Neural cell (in vitro differentiated cells): ENCODE results near the gene CD300A. TPM values are rescaled to one million over a fixed set of nuclear protein-coding genes. Genes with fewer than 3 reads are reported as not detected.

Experiments
- H2AFZ ChIP-seq: fragments of 200-600, 300-800 bp; sonication (generic), shearing (Covaris generic); 2 replicates; pipeline ENCODE4 v1.6.0; 2014; ENCODE audit warnings: low read depth, mild to moderate bottlenecking, antibody characterized with exemption, low read length, moderate library complexity
- H3F3A ChIP-seq: fragments of 200-600 bp; shearing (Covaris generic); 2 replicates; pipeline ENCODE4 v1.6.1; 2016; ENCODE audit warnings: mild to moderate bottlenecking, moderate library complexity, mixed read lengths, antibody characterized with exemption, low read length; ENCODE audit not compliant: insufficient read depth, poor library complexity, severe bottlenecking
- H3K27ac ChIP-seq: fragments of 200-600, 300-800 bp; sonication (generic), shearing (Covaris generic); 2 replicates; pipeline ENCODE4 v1.5.1; 2014; ENCODE audit warnings: mild to moderate bottlenecking, low read length, moderate library complexity
- H3K27me3 ChIP-seq: fragments of 300-800, 200-600 bp; sonication (generic), shearing (Covaris generic); 2 replicates; pipeline ENCODE4 v1.6.0; 2014; ENCODE audit warnings: mild to moderate bottlenecking, low read depth, low read length, moderate library complexity; ENCODE audit not compliant: insufficient read depth
- H3K36me3 ChIP-seq: fragments of 300-800, 200-600 bp; sonication (generic), shearing (Covaris generic); 2 replicates; pipeline ENCODE4 v1.5.1; 2014; ENCODE audit warnings: mild to moderate bottlenecking, antibody characterized with exemption, low read length, moderate library complexity; ENCODE audit not compliant: insufficient read depth
- H3K4me2 ChIP-seq: fragments of 300-800, 200-600 bp; sonication (generic), shearing (Covaris generic); 2 replicates; pipeline ENCODE4 v1.6.0; 2014; ENCODE audit warnings: mild to moderate bottlenecking, low read length
- H3K4me3 ChIP-seq: fragments of 300-800, 200-600 bp; sonication (generic), shearing (Covaris generic); 2 replicates; pipeline ENCODE4 v1.5.1; 2014; ENCODE audit warnings: mild to moderate bottlenecking, low read length, moderate library complexity
- H3K79me2 ChIP-seq: fragments of 200-600 bp; shearing (Covaris generic); replicated peaks from 2 replicates; pipeline ENCODE4 v1.6.0; 2014; ENCODE audit warnings: mild to moderate bottlenecking, low read length, moderate library complexity; ENCODE audit not compliant: insufficient read depth
- H3K9ac ChIP-seq: fragments of 300-800, 200-600 bp; sonication (generic), shearing (Covaris generic); 2 replicates; pipeline ENCODE4 v1.6.1; 2016; ENCODE audit warnings: mild to moderate bottlenecking, low read length, mixed read lengths
- H3K9me2 ChIP-seq: fragments of 200-600 bp; shearing (Covaris generic); 2 replicates; pipeline ENCODE4 v1.6.1; 2016; ENCODE audit warnings: mild to moderate bottlenecking, low read length, mixed read lengths; ENCODE audit not compliant: insufficient read depth
- H3K9me3 ChIP-seq: fragments of 200-600, 300-800 bp; sonication (generic), shearing (Covaris generic); 2 replicates; pipeline ENCODE4 v1.6.1; 2016; ENCODE audit warnings: mild to moderate bottlenecking, mixed run types, low read length, moderate library complexity, mixed read lengths
- H4K20me1 ChIP-seq: fragments of 200-600 bp; shearing (Covaris generic); 2 replicates; pipeline ENCODE4 v1.6.1; 2016; ENCODE audit warnings: mild to moderate bottlenecking, mixed run types; ENCODE audit not compliant: insufficient read depth
- EP300 ChIP-seq: fragments of 450-650 bp; conservative IDR thresholded peaks from 2 replicates; pipeline ENCODE4 v1.6.1; 2014; ENCODE audit warnings: antibody characterized with exemption, mild to moderate bottlenecking, moderate library complexity; ENCODE audit not compliant: poor library complexity, severe bottlenecking
- EZH2 ChIP-seq: fragments of 200-600, 300-800 bp; shearing (Covaris generic), sonication (generic); IDR thresholded peaks from 2 replicates; pipeline ENCODE4 v1.6.1; 2014; ENCODE audit warnings: antibody characterized with exemption, low read length, borderline replicate concordance, mild to moderate bottlenecking; ENCODE audit not compliant: insufficient read depth, poor library complexity, severe bottlenecking
- MXI1 ChIP-seq: fragments of 450-650 bp; conservative IDR thresholded peaks from 2 replicates; pipeline ENCODE4 v1.6.1; 2014; ENCODE audit warnings: antibody characterized with exemption, mild to moderate bottlenecking; ENCODE audit not compliant: poor library complexity, severe bottlenecking
- POLR2AphosphoS5 ChIP-seq: IDR thresholded peaks from 2 replicates; pipeline ENCODE4 v1.6.1; 2012
- RAD21 ChIP-seq: fragments of 450-650 bp; conservative IDR thresholded peaks from 2 replicates; pipeline ENCODE4 v1.6.1; 2014; ENCODE audit warnings: antibody characterized with exemption, mild to moderate bottlenecking, moderate library complexity
- SMC3 ChIP-seq: fragments of 450-650 bp; conservative IDR thresholded peaks from 2 replicates; pipeline ENCODE4 v1.6.1; 2014; ENCODE audit warnings: antibody characterized with exemption, mild to moderate bottlenecking, moderate library complexity; ENCODE audit not compliant: poor library complexity
- TAF1 ChIP-seq: IDR thresholded peaks from 2 replicates; pipeline ENCODE4 v1.6.1; 2012; ENCODE audit warnings: low read depth
- polyA plus RNA-seq: library from polyadenylated mRNA; depleted of rRNA; stranded (reverse); fragments of >200 nt; gene quantifications from 2 replicates; pipeline ENCODE4 v1.2.3, GENCODE V29; 2014
- TF ChIP-seq, protein P1 (sequence below): IDR thresholded peaks from 2 replicates; pipeline ENCODE4 v1.6.1; 2012; ENCODE audit warnings: borderline replicate concordance
- TF ChIP-seq, protein P2 (sequence below): fragments of 450-650 bp; IDR thresholded peaks from 2 replicates; pipeline ENCODE4 v1.5.1; 2014; ENCODE audit warnings: antibody characterized with exemption, mild to moderate bottlenecking, moderate library complexity; ENCODE audit not compliant: poor library complexity, severe bottlenecking

The CD300A gene
- polyA plus RNA-seq, 1 donor from 2014 or later = 0.35 TPM

DNA sequence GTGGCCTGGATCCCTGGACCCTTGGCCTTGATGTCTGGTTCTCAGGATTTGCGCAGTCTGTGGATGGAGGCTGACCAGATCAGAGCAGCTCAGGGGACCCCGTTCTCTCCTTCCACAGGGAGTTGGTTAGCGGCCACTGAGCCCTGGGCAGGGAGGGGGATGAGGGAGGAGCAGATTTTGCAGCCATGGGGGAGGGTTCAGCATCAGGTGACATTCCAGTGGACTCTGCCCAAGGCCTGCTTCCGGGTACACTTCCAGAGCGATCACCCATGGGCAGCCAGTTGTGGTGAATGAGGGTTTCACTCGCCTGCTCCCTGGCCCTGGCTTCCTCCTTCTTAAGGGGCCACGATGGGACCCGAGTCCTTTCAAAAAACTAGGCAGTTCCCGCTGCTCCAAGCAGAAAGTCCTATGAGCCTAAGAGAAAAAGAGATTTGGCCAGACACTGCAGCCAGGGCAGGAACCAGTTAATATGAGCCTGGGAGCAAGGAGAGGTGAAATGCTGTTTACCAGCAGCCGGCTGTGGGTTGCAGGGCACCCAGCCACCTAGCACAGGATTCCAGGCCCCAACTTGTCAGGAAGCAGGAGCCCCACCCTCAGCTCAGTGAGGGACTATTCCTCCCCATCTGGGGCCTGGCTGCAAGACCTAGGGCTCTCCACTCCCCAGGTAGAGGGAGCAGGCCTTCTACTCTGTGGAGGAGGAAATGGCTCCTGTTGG is 39.2 kb upstream of the CD300A start:
- Histone ChIP-seq H3K9ac (no peak overlapping the region), H2AFZ (no peak overlapping the region), H3K4me2 (no peak overlapping the region), H3K4me3 (no peak overlapping the region), H4K20me1 (no peaks in the 10 kb centered on the region), H3K9me2 (no peaks in the 10 kb centered on the region), H3F3A (no peaks in the 10 kb centered on the region), H3K27ac (no peak overlapping the region), H3K27me3 (peaks cover 26% of the 10 kb centered on the region), H3K79me2 (no peaks in the 10 kb centered on the region), H3K9me3 (no peaks in the 10 kb centered on the region), H3K36me3 (no peaks in the 10 kb centered on the region)
- TF ChIP-seq MXI1 (no peak), RAD21 (no peak), SMC3 (no peak), EZH2 (no peak), EP300 (no peak), POLR2AphosphoS5 (no peak), TAF1 (no peak)
- TF ChIP-seq, protein P1, sequence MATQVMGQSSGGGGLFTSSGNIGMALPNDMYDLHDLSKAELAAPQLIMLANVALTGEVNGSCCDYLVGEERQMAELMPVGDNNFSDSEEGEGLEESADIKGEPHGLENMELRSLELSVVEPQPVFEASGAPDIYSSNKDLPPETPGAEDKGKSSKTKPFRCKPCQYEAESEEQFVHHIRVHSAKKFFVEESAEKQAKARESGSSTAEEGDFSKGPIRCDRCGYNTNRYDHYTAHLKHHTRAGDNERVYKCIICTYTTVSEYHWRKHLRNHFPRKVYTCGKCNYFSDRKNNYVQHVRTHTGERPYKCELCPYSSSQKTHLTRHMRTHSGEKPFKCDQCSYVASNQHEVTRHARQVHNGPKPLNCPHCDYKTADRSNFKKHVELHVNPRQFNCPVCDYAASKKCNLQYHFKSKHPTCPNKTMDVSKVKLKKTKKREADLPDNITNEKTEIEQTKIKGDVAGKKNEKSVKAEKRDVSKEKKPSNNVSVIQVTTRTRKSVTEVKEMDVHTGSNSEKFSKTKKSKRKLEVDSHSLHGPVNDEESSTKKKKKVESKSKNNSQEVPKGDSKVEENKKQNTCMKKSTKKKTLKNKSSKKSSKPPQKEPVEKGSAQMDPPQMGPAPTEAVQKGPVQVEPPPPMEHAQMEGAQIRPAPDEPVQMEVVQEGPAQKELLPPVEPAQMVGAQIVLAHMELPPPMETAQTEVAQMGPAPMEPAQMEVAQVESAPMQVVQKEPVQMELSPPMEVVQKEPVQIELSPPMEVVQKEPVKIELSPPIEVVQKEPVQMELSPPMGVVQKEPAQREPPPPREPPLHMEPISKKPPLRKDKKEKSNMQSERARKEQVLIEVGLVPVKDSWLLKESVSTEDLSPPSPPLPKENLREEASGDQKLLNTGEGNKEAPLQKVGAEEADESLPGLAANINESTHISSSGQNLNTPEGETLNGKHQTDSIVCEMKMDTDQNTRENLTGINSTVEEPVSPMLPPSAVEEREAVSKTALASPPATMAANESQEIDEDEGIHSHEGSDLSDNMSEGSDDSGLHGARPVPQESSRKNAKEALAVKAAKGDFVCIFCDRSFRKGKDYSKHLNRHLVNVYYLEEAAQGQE = no peak
- TF ChIP-seq, protein P2, sequence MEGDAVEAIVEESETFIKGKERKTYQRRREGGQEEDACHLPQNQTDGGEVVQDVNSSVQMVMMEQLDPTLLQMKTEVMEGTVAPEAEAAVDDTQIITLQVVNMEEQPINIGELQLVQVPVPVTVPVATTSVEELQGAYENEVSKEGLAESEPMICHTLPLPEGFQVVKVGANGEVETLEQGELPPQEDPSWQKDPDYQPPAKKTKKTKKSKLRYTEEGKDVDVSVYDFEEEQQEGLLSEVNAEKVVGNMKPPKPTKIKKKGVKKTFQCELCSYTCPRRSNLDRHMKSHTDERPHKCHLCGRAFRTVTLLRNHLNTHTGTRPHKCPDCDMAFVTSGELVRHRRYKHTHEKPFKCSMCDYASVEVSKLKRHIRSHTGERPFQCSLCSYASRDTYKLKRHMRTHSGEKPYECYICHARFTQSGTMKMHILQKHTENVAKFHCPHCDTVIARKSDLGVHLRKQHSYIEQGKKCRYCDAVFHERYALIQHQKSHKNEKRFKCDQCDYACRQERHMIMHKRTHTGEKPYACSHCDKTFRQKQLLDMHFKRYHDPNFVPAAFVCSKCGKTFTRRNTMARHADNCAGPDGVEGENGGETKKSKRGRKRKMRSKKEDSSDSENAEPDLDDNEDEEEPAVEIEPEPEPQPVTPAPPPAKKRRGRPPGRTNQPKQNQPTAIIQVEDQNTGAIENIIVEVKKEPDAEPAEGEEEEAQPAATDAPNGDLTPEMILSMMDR = no peak

DNA sequence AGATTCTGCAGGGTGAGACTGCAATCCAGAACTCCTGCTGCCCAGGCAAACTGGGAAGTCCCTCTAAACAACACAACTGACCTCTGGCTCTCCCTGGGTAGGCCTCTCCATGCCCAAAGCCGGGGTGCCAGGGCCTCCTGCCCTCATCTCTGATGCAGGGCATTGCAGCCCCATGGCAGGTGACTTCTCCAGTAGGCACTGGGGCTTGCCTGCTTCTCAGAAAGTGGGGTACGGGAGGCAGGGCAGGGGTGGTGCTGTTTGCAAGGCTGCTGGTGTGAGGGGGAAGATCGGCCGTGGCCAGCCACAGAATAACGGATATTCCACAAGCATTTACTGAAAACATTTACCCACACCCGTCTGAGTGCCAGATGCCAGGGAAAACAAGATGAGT is 38.7 kb upstream of the CD300A start:
- Histone ChIP-seq H3K79me2 (no peaks in the 10 kb centered on the region), H3K9me2 (no peaks in the 10 kb centered on the region), H3K9me3 (no peaks in the 10 kb centered on the region), H3K9ac (no peak overlapping the region), H3K4me3 (no peak overlapping the region), H3K27ac (no peak overlapping the region), H3K4me2 (no peak overlapping the region), H2AFZ (no peak overlapping the region), H3F3A (no peaks in the 10 kb centered on the region), H3K27me3 (peaks cover 31% of the 10 kb centered on the region), H3K36me3 (no peaks in the 10 kb centered on the region), H4K20me1 (no peaks in the 10 kb centered on the region)
- TF ChIP-seq MXI1 (no peak), TAF1 (no peak)
- TF ChIP-seq, protein P2 = no peak
